NCI-H2081 (cell line): Measurements from ENCODE around the gene ZC3H10.
A peak's percentile ranks its signal among the peaks of the same experiment; 100 is the strongest.
"Not testable (repeated sequence)": the region's sequence is repeated elsewhere in the genome, so short reads cannot be mapped to it uniquely, and the experiment has no call there.

Experiments
- DNase-seq, 2 experiments: peaks; one replicate each; lab custom pipeline; 2025; lab: John Stamatoyannopoulos, UW

ZC3H10 gene, protein sequence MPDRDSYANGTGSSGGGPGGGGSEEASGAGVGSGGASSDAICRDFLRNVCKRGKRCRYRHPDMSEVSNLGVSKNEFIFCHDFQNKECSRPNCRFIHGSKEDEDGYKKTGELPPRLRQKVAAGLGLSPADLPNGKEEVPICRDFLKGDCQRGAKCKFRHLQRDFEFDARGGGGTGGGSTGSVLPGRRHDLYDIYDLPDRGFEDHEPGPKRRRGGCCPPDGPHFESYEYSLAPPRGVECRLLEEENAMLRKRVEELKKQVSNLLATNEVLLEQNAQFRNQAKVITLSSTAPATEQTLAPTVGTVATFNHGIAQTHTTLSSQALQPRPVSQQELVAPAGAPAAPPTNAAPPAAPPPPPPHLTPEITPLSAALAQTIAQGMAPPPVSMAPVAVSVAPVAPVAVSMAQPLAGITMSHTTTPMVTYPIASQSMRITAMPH

DNA sequence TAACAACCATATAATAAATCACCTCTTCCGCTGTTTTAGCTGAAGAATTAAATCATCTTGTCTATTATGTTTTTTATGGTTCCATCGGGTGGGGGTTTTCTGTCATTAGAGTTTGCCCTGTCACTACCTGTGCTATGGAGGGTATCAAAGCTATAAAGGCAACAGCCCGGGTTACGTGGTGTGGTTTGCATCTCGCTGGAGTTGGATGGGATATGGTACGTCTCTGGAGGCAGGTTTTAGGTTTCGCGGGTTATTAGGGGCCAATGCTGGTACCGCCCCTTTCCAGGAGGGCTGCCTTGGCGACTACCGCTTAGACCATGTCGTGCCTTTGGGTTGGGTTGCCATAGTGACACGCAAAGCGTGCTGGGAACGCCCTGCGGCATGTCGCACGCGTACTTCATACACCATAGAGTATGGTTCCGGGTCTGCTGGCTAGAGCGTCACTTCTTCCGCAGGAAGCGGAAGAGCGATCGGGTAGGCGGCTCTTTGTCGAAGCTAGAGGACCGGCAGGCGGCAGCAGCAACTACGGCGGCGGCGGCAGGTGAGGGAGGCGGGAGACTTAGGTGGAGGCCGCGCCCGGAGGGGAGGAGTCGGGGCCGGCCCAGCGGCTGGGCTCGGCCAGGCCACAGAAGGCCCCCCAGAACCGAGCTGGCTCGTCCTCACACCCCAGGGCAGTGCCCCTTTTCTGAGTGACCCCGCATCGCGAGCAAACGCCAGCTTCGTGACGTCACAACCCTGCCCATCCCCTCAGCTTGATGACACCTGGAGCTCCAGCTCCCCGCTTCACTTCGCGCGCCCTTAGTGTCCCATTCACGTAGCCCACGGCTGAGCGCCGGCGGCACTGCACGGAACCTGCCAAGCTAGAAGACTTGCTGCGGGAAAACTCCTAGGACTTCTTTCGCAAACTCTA is at the start of gene ZC3H10:
Gene ZC3H10 (plus strand): TSS at position 489 of the 910 bp plus-strand sequence. CDS start 2,297 bp downstream, outside the sequence.
- peak; percentile 99 for DNase-seq

DNA sequence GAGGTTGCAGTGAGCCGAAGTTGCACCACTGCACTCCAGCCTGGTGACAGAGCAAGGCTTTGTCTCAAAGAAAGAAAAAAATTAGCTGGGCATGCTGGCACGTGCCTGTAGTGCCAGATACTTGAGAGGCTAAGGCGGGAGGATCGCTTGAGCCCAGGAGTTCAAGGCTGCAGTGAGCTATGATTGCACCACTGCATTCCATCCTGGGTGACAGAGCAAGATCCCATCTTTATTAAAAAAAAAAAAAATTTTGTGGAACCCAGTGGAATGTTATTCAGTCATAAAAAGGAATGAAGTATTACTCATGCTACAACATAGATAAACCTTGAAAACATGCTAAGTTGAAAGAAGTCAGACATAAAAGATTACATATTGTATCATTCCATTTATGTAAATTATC is 46.4 kb upstream of the ZC3H10 start:
- DNase-seq, result no peak

DNA sequence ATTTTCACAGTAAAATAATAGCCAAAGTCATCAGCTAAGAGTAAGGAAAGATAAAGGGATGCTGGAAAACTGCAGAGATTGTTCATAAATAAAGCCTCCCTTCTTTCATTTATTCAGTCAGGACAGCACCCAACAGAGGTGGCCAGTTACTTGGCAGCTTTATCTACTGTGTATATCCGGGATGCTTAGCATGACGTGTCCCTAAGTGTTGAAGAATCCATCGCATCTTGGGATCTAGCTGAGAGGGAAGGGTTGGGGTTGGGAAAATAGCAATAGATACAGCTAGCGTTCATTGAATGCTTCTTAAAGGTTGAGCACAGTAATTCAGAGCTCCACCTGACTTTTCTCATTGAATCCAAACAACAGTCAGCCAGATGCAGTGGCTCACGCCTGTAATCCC is 43.7 kb upstream of the ZC3H10 start:
- no peak for DNase-seq

DNA sequence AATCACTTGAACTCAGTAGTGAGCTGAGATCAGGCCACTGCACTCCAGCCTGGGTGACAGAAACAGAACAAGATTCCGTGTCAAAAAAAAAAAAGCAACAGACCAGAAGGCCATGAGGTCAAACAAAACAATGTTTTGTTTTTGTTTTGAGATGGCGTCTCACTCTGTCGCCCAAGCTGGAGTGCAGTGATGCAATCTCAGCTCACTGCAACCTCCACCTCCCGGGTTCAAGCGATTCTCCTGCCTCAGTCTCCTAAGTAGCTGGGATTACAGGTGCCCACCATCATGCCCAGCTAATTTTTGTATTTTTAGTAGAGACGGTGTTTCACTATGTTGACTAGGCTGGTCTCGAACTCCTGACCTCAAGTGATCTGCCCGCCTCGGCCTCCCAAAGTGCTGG is 40.1 kb upstream of the ZC3H10 start:
- DNase-seq, result not testable (repeated sequence)

DNA sequence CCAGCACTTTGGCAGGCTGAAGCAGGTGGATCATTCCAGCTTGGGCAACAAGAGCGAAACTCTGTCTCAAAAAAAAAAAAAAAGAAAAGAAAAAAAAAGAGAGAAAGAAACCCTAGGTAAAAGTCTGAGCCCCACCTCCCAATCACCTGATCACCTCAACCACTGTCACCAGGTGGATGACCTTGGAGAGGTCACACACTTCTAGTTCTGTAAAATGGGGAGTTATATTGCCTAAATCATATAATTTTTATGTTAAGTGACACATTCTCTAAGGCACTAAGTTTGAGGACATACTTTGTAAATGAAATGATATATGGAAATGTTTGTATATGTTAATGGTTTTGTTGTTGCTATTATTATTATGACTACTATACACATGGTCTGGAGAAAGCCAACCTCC is 39.6 kb upstream of the ZC3H10 start:
- DNase-seq, result no peak

DNA sequence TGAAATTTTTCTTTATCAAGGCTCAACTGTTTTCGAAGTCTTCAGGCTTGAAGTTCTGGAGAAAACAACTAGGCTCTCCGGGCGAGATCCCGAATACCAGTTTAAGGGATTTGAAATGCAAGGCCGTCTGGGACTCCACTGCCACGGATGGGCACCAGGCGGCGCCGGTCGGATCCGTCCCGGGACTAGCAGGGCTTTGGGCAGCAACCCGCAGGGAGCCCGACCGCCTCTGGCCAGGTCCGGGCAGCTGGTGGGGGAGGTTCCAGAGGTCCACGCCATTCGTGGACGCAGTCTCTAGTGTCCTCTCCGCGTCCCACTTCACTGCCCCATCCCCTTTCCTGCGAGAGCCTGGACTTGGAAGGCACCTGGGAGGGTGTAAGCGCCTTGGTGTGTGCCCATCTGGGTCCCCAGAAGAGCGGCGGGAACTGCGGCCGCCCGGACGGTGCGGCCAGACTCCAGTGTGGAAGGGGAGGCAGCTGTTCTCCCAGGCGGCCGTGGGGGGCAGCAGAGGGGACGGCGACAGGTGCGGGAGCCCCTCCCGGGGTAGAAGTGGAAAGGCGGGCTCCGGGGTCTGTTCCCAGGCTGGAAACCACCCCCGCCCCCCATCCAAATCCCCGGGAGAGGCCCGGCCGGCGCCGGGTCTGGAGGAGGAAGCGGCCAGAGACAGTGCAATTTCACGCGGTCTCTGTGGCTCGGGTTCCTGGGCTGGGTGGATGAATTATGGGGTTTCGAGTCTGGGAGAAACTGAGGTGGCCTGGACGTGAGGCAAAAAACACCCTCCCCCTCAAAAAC is 38.9 kb upstream of the ZC3H10 start:
- peak; percentile 40 to 53 for DNase-seq

DNA sequence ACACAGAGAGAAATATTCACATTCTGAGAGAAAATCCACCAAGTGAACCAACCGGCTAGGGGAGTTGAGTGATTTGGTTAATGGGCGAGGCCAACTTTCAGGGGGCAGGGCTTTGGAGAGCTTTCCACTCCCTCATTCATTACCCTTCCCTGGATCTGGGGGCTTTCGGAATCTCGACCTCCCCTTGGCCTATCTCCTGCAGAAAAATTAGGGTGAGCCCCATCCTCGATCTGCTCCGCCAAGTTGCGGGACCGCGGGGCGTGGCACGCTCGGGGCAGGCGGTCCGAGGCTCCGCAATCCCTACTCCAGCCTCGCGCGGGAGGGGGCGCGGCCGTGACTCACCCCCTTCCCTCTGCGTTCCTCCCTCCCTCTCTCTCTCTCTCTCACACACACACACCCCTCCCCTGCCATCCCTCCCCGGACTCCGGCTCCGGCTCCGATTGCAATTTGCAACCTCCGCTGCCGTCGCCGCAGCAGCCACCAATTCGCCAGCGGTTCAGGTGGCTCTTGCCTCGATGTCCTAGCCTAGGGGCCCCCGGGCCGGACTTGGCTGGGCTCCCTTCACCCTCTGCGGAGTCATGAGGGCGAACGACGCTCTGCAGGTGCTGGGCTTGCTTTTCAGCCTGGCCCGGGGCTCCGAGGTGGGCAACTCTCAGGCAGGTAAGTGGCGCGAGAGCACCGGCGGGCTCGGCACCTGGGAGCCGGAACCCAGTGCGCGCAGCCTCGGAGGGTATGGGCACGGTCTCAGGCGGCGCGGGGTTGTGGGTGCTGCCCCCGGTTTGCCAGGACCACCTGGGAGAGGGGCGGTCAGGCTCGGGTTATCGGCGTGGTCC is 38.1 kb upstream of the ZC3H10 start, which contains the start of gene ERBB3:
Gene ERBB3 (plus strand): TSS at position 443 of the 833 bp plus-strand sequence. CDS start 136 bp downstream, at position 579.
- peak; percentile 26 to 39 for DNase-seq

DNA sequence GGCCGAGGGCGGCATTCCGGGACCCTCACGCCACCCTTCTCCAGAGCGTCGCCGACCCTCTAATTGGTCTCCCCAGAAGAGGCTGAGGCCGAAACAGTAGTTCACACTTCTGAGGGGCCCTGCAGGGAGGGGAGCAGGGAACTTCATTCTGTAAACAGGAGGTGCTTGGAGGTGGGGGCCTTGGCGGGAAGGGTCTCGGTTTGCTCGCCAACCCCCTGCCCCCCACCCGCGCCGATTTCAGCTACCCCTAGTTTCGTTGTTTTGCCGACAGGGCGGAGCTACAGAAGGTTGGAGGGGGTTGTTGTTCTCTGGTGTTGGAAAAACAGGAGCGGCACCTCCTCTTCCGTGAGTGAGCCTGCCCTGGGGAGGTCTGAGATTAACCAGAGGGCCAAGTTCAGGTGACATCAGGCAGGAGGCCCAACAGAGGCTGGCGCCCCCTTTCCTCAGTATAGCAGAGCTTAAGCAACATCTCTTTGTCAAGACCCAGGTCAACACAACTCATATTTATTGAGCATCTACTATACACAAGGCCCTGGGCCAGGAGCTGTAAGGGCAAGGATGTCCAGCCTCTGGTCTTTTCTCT is 37.4 kb upstream of the ZC3H10 start:
- DNase-seq, result no peak

DNA sequence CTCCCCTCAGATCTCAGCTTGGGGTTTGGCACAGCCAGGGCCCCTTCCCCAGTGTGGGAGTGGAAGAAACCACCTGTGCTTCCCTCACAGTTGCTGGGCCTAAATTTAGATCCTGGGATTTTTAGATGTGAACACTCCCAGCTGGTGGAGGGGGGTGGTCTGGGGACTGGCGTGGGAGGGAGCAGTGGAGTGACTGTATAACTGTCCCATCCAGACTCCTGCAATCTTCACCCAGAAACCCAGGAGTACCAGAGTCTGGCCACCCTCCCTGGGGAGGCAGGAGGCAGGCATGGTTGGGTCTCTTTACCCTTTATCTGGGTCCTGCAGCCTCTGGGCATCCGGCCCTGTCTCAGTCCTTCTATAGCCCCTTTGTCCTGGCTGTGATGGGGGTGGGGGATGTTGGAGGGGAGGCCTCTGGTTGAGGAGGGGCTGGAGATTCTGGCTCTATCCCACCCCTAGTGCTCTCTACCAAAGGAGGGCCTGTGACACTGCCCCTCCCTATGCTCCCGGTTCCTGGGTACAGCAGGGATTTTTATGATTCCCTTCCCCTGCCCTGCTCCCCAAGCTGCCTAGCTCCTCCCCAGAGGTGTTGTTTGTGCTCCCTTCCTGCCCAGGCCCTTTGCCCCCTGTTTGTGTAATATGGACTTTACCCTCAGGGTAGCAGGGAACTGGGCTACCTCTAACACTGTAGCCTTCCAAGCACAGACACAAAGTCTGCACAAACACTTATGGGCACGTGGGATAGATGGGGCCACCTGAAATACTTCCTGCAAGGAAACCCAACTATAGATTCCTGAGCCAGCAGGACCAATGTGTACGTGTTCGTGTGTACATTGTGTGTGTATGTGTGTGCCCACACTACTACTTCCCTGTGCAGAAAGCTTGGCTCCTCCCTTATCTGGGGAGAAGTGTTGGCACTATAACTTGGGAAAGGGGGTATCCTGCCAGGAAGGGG is 36.4 kb upstream of the ZC3H10 start:
- no peak for DNase-seq

DNA sequence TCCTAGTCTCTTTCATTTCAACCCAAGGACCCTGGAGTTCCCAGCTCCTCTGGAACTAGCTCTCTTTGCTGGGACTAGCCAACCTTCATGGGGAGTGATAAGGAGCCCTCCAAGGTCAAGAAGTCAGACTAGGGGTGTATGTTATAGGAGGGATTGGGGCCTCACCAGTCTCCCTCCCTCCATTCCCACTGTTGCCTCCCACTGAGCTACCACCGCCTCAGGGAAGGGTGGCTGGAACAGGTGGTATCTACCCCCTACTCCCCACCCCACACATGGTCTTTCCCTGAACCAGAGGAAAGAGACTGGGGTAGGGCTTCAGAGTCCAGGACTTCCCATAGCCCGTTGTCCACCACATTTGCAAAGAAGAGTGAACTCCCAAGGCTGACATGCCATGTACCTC is 35.7 kb upstream of the ZC3H10 start:
- DNase-seq, result no peak

DNA sequence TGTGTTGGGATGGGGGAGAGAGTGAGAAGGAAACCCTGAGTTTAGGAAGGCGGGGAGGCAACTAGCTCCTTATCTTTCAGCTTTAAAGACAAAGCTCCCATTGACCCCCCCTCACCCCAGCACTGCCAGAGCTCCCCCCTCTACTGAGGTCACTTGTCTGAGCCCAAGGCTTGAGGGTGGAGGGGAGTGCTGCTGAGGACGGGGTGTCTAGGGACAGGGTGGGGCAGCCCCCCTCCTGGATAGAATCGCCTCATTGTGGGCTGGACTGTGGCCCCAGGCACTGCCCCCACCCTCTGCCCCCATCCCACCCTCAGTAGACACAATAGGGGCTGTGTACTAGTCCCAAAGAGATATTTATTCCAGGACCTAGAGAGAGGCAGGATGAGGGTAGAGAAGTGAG is 35.1 kb upstream of the ZC3H10 start:
- DNase-seq, result no peak

DNA sequence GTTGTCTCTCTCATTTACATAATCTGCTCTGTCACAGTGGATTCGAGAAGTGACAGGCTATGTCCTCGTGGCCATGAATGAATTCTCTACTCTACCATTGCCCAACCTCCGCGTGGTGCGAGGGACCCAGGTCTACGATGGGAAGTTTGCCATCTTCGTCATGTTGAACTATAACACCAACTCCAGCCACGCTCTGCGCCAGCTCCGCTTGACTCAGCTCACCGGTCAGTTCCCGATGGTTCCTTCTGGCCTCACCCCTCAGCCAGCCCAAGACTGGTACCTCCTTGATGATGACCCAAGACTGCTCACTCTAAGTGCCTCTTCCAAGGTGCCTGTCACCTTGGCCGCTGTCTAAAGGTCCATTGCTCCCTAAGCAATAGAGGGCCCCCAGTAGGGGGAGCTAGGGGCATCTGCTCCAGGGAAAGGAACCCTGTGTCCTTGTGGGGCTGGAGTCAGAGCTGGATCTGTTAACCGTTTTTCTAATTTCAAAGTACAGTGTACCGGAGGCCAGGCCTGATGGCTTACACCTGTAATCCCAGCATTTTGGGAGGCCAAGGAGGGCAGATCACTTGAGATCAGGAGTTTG is 33.0 kb upstream of the ZC3H10 start:
- no peak for DNase-seq

DNA sequence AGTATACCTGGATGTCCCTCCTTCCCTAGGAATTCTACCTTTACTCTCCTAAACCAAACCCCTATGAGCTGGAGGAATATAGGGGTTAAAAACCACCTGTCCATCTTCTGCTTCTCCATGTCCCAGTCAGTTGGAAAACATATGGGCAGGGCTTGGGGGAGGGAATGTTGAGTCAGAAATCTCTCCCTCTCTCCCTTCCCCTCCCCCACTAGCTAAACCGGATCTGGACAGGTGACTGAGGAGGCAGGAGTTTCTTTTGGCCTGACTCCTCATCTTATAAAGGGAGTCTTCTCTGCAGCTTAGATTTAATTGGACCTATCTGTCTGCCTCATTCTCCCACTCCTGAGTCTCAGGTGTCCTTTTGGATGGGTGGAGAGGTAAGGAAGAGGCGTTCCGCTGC is 32.0 kb upstream of the ZC3H10 start:
- DNase-seq, result no peak

DNA sequence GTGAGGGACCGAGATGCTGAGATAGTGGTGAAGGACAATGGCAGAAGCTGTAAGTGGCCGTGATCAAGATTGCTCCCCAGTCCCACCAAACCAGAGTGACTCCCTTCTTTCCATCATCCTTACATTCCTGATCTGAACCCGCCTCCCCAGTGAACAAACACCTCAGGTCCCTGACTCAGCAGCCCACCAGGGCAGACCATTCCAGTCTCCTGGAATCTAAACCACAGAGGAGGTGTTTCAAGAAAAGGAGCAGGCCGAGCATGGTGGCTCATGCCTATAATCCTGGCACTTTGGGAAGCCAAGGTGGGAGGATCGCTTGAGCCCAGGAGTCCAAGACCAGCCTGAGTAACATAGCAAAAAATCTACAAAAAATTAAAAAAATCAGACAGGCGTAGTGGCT is 31.5 kb upstream of the ZC3H10 start:
- DNase-seq, result no peak

DNA sequence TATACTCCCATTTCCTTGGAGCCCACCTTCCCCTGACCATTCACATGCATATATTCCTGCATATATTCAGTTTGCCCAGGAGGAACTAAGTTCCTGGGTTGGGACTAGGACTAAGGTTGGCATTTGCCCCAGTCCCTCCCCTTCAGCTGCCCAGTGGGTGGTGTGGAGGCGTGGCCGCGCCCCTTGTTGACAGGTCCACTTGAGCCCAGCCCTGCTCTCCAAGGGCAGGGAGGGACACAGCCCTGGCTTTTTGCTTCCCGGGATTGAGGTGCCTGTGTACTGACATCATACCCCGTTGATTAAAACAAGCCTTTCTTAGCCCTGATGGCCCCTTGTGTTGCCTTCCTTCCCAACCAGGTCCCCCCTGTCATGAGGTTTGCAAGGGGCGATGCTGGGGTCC is 30.8 kb upstream of the ZC3H10 start:
- no peak for DNase-seq

DNA sequence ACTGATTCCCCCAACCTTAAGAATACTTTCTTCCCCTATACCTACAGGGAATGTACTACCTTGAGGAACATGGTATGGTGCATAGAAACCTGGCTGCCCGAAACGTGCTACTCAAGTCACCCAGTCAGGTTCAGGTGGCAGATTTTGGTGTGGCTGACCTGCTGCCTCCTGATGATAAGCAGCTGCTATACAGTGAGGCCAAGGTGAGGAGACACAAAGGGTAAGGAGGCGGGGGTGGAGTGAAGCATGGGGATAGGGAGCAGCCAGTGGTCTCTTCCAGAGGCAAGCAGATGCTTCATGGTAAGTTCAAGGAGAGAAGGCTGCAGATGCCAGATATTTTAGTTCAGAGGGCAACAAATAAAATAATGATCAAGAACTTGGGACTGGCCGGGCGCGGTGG is 20.3 kb upstream of the ZC3H10 start:
- no peak for DNase-seq

DNA sequence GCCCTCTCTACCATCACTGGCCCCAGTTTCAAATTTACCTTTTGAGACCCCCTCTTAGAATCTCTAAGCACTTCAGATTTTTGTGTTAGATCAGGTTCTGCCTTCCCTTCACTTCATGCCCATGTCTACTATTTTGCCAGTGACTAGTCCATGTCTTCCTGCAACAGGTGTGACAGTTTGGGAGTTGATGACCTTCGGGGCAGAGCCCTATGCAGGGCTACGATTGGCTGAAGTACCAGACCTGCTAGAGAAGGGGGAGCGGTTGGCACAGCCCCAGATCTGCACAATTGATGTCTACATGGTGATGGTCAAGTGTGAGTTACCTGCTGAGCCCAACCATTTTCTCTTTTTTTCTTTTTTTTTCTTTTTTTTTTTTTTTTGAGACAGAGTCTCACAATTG is 19.5 kb upstream of the ZC3H10 start:
- no peak for DNase-seq

DNA sequence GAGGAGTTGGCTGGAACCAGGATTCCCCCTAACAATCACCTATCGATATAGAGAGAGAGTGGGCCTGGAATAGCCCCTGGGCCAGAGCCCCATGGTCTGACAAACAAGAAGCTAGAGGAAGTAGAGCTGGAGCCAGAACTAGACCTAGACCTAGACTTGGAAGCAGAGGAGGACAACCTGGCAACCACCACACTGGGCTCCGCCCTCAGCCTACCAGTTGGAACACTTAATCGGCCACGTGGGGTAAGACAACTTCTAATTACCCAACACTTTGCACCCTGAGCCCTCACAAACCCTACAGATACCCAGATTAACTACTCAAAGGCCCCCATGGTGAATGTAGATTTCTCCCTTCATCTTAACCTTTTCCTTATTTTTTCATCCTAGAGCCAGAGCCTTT is 18.3 kb upstream of the ZC3H10 start:
- no peak for DNase-seq

DNA sequence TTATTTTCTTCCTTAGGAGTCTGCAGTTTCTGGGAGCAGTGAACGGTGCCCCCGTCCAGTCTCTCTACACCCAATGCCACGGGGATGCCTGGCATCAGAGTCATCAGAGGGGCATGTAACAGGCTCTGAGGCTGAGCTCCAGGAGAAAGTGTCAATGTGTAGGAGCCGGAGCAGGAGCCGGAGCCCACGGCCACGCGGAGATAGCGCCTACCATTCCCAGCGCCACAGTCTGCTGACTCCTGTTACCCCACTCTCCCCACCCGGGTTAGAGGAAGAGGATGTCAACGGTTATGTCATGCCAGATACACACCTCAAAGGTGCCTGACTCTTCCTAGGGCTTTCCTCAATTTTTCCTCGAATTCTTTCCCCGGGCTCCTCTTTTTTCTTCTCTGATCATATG is 17.0 kb upstream of the ZC3H10 start:
- no peak for DNase-seq
